ENCODE measurements around the gene CMIP.

GRCh38 chr16:81607805-81608522 lies 163.4 kb downstream of the CMIP start:
- TF ChIP-seq CTCF (IDR thresholded peaks at IDR 0.05) (no peak), EZH2 (IDR thresholded peaks at IDR 0.05) (no peak), EZH2phosphoT487 (IDR thresholded peaks at IDR 0.05) (no peak)

Data from neural progenitor cell (in vitro differentiated cells).